ENCODE measurements around the gene STK38L.

The STK38L gene

DNA sequence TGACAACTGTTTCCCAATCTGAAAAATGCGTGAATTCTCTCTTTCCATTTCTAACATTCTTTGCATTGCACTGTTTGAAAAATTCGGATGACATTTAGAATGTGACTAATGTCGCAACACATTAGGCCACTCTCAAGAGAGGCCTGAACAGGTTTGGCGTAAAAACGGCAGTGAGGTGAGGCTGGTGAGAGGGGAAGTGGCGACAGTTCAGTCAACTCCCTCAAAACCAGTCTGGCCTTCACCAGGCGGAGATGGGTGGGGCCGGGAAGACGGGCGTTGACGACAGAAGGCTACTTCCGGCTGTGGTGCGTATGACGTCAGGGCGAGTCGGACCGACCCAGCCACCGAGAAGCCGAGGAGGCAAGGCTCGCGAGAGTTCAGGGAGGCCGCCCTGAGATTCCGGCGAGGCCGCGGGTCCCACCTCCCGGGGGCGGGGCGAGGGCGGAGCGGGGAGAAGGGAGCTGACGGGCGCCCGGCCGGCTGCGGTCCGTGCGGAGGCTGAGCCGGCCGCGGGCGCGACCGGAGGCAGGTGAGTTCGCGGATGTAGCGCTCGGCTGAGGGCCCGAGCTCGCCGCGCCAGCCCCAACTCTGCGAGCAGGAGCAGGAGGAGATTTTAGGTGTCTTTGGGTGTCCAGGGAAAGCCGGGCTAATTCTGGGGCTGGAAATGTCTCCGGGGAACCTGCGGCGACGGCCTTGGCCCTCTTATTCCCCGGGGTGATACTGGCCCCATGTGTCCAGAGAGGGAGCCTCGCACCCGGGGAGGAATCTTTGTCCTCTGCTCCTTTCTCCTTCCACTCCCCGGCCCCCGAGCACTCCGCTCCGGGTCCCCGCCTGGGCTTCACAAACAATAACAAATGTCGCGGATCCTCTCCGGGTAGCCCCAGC is at the start of gene STK38L:
Gene STK38L (plus strand): TSS at position 483 of the 885 bp plus-strand sequence. CDS start 53,435 bp downstream, outside the sequence.
- peak; percentile 95 for DNase-seq (ENCODE audit: low spot score)

DNA sequence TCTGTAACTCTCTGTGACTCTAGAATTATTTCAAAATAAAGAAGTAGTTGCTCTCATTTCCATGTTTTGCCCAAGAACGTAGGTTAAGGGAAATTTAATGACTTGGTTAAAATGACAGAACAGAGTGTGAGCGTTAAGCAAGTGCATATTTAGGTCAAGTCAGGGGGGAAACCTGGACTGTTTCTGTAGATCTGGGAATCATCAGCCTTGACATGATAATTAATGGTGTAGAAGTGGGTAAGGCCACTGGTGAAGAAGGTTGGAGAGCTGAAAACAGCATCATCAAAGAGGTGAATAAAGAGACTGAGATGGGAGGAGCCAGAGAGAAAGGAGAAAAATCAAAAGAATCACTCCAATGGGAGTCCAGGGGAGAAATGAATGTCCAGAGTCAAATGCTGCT is 49.4 kb upstream of the STK38L start:
- no peak for DNase-seq (ENCODE audit: low spot score)

DNA sequence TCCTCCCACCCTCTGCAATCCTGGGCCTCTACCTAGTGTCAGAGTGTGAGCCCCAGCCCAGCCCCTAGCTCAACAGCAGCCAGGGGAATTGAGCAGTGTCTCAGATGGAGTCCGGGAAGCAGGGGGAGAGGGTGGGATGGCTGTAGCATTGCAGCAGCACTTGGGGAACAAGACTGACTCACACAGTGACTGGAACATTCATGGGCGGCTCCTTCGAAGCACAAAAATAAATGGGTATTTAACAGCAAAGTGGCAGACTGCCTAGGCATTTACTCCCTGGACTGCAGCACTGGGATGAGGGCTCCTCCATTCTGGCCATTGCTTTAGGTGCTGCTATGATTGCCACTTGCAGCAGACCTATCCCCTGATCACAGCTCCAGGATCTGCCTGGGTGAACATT is 46.0 kb upstream of the STK38L start:
- DNase-seq (ENCODE audit: low spot score) = no peak

DNA sequence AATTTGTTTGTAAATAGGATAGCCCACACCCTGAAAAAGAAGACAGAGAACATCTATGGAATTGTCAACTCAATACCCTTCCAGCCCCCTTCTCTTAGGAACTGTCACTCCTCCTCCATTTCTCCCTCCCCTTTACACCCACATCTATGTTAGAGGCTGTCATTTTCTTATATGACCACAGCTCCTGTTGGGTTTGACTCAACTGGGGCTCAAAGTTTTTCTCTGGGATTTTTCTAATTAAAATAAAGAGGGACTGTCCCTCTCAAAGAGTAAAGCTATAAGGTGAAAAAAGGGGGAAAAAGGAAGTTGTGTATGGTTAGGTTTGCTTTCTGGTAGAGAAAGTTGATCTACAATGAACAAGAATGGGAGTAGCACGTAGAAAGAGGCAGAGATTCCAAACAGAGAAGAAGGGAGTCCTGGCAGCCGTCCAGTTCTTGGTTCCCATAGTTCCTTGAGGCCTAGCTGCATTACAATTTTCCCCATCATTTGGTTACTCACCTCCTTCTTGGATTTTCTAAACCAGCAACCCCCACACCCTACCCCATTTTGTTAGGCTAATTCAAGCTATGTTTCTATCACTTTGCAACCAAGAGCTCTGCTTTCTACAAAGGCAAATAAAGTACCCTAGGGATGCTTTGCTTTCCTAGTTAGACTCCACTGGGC is 44.3 kb upstream of the STK38L start:
- no peak for DNase-seq (ENCODE audit: low spot score)

DNA sequence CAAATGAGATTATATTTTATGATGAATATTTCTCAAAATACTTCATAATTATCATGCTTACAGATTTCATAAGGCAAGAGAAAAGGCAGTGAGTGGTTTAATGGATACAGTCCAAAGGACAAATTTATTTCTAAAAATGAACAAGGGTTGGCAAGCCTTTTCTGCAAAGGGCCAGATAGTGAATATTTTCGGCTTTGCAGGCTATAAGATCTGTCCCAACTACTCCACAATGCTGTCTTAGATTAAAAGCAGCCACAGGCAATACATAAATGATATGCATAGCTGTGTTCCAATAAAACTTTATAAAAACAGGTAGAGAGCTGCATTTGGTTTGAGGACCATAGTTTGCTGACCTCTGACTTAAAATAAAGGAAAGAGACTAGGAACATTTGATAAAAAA is 42.9 kb upstream of the STK38L start:
- no peak for DNase-seq (ENCODE audit: low spot score)

DNA sequence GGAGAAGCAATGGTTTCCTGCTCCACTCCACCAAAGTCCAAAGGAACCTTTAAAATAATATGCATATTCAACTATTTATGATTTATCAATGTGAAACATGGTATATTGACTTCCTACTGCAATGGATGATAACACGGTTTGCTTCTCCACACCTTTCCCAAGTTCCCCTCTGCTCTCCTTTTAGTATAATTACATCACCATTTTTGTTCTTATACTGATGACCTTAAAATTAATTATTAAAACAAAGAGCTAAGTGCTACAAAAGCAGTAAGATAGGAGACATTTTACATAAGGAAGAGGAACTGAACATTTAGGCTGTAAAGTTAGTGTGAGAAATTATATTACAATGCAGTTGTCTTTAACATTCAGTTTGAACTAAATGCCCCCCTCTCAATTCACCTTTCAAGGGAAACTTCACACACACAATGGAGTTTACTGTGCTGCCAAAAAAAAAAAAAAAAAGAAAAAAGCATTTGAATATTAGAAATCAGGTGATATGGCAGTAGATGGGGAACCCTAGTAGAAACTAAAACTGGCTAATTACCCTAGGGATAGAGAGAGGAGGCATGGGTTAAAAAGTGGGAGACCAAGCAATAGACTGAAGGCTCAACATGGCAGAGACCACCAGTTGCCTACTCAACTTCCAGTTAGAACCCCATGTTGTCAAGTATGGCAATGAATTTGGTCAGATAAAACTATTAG is 37.1 kb upstream of the STK38L start:
- no peak for DNase-seq (ENCODE audit: low spot score)

DNA sequence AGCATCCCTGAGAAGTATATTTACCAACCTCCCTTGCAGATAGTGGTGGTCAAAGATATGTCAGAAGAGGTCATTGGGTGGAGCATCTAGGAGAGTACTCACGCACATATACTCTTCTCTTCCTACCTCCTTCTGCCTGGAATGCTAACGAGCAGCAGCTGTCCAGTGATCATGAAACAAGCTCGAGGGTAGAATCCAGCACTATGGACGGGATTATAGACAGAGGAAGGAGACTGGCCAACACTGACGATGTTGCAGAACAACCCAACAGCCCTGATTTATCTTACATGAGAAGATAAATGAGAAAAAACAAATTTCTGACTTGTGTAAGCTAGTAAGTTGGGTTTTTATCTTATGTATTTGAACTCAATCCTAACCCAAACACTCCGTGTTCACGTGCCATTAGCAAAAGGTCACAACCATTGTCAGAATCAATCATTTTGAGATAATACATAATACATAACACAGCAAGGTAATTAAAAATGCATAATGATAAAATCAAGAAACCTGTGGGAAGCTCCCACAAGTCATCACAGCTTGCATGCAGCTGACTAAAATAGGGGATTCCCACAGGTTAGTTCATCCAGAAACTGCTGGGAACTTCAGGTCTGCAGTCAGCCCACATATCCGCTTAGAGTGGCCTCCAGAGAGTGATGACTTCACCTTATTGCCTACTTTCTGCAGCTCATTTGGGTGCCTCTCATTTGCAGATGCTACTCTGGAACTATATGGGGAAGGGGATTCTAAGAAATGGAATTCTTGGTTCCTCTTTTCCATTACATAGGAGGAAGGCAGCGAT is 36.3 kb upstream of the STK38L start:
- DNase-seq (ENCODE audit: low spot score) = no peak

DNA sequence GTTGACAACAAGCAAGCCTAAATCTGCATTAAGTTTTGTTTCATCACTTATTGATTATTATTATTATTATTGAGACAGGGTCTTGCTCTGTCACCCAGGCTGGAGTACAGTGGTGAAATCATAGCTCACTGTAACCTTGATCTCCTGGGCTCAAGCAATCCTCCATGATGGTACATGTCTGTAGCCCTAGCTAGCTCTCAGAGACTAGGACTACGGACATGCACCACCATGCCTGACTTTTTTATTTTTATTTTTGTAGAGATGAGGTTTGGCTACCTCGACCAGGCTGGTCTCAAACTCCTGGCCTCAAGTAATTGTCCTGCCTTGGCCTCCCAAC is 35.7 kb upstream of the STK38L start:
- DNase-seq (ENCODE audit: low spot score) = no peak

DNA sequence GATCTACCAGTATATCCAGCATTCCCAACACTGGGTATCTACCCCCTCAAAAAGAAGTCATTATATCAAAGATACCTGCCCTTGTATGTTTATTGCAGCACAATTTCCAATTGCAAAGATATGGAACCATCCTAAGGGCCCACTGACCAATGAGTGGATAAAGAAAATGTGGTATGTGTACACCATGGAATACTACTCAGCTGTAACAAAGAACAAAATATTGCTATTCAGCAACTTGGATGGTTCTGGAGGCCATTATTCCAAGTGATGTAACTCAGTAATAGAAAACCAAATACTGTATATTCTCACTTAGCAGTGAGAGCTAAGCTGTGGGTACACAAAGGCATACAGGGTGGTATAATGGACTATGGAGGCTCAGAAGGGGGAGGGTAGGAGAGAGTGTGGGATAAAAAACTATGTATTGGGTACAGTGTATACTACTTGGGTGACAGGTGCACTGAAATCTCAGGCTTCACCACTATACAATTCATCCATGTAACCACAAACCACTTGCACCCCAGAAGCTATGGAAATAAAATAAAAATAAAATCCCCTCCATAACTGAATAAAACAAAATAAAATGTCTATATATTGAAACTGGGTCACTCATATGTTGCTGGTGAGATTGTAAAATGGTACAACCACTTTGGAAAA is 34.7 kb upstream of the STK38L start:
- DNase-seq (ENCODE audit: low spot score) = no peak

DNA sequence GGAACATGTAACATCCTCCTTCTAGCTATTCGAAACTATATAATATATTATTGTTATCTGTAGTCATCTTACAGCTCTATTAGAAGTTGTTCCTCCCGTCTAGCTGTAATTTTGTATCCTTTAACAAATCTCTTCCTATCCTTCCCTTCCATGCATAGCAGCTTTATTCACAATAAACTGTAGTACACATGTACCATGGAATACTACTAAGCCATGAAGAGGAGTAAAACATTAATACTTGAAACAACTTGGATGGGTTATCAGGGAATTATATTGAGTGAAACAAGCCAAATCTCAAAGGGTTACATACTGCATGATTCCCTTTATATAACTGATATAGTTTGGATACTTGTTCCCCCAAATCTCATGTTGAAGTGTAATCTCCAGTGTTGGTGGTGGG is 33.9 kb upstream of the STK38L start:
- DNase-seq (ENCODE audit: low spot score) = no peak

DNA sequence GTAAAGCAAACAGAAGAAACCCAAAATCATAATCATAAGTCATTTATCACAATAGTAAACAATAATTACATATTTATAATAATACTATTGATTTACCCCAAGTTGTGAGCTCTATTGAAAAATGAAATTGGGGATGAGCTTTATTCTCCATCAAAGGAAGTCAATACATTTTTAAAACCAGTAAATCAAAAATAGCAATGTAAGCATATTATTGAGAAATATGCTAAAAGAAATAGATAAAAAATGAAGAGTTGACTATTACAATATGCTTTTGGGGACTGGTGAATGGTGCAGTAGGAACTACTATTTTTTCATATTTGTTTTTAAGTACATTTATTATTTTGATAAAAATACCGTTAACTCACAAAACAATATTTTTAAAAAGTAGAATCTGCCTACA is 31.2 kb upstream of the STK38L start:
- DNase-seq (ENCODE audit: low spot score) = no peak

DNA sequence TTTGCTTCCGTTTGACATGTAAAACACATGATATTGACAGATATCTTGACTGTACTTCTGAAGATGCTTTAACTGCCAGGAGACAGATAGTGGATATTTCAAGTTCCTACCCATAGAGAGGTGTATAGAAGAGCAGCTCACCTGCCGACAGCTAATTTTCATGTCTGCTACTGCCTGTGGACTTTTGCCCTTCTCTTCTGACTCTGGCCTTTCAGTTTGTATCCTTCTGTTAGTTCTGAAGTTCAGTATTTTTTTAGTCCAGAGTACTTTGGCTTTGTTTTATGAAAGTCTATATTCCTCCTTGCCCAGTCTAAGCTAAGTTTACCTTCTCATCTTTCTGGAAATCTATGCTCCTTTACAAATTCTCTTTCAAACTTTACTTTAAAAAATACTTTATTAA is 30.8 kb upstream of the STK38L start:
- no peak for DNase-seq (ENCODE audit: low spot score)

DNA sequence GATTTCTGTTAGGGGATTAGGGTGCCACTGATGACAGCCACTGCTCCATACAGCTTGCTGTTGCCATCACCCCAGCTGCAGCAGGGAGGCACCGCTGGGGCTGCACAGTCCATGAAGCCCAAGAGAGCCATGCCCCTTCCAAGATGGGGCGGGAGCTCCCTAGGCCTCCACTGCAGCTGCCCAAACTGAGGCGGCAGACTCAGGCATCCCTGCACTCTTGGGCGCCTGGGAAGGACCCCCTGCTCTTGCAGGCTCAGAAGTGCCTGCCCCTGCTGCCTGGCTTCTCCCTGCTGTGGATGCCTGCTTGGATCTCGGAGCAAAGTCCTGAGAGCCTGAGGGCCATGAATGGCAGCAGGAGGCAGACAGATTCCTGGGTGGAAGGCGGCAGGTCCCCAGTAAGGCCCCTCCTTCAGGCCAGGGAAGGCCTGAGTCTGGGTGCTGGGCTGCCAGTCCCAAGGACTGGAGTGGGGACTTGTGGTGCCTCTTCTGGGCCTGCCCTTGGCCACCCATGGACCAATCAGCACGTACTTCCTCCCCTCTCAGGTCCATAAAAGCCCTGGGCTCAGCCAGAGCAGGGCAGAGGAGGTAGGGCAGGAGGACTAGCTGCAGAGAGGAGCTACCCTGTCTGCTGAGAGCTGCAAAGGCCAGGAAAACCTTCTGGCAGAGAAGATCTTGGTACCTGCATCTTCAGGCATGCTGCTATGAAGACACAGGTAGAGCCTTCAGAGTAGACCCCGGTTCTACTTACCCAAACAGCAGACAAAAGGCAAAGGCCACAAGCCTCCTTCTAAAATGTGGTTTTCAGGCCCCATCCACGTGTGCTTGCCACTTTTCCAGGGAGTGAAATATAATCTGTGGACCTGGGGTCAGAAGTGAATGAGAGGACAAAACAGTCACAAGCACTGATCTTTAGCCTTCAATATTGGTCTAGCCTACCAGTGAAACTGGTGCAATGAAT is 30.0 kb upstream of the STK38L start:
- no peak for DNase-seq (ENCODE audit: low spot score)

DNA sequence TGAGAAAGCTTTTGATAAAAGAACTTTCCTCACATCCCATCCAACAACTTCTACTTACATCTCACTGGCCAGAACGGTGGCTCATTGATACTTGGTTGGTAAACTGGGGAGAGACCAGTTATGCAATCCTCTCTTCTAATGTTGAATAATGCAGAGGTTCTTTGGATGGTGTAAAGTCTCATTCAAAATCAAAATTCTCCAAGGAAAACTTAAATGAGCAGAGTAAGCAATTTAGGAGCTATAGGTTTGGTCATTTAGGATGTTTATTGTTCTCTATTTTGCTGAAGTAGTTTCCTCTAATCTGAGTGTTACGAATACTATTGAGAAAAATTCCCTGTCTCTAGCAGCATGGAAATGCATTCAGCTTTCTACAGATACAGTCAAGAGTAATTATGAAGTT is 26.5 kb upstream of the STK38L start:
- no peak for DNase-seq (ENCODE audit: low spot score)

DNA sequence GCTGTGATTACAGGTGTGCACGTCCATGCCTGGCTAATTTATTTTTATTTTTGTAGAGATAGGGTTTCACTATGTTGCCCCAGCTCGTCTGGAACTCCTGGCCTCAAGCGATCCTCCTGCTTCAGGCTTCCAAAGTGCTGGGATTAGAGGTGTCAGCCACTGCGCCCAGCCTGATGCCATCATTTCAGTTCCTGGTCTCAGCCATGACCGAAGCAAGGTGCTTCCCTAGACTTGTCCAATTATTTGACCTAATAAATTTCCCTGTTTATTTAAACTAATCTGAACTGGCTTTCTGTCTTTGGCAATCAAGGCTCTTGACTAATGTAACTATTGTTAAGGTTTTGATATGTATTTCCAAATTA is 24.4 kb upstream of the STK38L start:
- DNase-seq (ENCODE audit: low spot score) = no peak

DNA sequence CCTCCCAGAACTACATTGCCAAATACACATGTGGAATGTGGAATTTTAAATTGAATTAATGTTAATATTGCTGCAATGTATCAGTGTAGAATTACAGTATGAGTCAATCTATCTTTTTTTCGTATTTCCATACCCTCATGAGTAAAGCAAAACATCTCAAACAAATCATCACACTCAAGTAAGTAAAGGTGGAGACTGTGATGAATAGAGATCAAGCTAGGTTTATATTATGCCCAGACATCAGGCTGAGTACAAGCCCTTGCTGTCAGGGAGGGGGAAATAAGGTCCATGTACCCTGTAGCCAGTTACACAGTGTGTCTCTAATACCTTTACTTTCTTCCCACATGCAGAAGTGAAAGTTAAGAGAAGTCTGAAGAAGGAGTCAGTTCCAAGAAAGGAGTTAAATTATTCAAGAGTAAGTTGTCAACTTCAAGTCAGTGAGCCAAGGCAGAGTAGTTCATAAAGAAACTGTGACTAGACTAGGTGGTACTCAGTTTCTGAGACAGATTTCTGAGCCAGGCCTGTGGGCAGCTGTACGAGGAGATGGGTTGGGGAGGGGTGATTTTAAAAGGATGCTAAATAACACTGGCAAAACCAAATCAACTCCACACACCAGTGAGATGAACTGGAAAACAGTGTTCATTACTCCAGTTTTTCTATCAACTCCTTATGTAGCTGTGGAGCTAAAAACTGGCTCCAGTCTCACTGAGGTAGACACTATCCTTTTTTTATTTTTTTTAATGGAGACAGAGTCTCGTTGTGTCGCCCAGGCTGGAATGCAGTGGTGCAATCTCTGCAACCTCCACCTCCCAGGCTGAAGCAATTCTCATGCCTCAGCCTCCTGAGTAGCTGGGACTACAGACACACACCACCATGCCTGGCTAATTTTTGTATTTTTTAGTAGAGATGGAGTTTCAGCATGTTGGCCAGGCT is 23.8 kb upstream of the STK38L start:
- DNase-seq (ENCODE audit: low spot score) = no peak

DNA sequence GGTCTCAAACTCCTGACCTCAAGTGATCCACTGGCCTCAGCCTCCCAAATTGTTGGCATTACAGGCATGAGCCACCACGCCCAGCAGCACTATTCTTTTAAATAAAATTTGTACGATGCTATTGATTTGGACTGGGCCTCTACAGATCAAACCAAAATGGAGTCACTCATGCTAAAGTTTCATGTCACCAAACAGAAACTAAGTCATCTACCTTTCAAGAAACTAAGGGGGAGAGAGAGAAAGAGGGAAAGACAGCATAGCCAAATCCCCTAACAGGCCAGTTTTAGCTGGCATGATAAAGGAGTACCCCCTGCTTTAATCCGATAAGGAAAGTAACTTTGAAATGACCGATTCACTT is 23.1 kb upstream of the STK38L start:
- no peak for DNase-seq (ENCODE audit: low spot score)

DNA sequence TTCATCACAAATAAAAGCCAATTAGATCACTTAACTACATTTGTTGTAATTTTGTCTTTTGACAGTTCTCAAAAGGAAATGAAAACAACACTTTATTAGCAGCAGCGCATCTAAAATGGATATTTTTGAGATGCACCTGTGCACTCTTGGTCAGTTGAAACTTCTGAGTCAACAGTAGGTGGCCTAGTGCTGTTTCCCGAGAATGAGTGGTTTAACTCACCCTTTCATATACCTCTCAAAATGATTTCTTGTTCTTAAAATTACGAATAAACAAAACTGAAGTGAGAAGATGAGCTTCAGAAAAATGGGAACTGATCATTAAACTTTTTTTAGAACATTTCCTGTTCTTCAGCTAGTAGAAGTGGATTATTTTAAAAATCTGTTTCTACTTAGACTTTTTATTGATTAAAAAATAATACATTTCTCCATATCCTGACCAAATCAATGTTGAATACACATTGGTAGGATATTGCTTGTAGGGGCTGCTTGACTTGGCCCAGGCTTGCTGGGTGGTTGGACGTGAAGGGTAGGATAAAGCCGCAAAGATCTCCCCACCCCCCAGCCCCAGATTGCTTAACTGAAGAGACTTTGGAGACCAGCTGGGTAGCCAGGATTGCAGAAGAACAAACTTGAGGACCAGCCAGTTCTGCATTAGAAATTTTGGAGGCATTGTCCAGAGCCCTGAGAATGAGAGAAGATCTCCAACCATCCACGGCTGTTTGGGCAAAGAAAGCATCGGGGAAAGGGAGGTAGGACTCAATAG is 22.3 kb upstream of the STK38L start:
- DNase-seq (ENCODE audit: low spot score) = no peak

DNA sequence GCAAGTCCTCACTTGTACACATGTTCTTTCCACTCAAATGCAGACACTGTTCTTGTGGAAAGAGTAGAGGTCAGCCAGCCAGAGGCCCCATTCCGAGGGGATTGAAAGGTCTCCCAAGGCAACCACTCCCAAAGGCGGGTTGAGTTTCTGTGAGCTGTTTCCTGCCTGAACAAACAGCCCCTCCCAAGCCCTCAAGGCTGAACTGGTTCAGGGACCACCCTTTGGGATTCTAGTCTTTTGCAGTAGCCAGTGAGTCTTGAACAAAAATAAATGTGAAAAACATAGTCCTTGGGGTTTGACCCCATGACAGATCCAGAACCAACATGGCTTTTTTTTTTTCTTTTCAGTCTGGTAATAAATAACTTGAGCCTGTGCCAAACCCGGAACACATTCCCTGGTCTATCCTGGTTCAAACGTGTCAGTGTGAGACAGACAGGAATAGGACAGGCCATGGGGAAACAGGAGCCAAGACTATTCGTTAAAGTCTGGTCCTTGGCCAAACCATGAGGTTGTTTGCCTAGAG is 17.6 kb upstream of the STK38L start:
- DNase-seq (ENCODE audit: low spot score) = no peak
